ENCODE data around the gene GAS7. TPM values are rescaled to one million over a fixed set of nuclear protein-coding genes. Genes with fewer than 3 reads are reported as not detected.

The GAS7 gene
- total and polyA plus RNA-seq, 12 donors: 19.8 to 111 (median 61.8) TPM

GRCh38 chr17:10127819-10128425 is 70.5 kb downstream of the GAS7 start:
- Histone ChIP-seq H3K4me3 (no peak overlapping the region), H3K27me3 (no peaks in the 10 kb centered on the region), H3K4me1 (peaks cover 8 to 62% (median 37%) of the 10 kb centered on the region in 9 donors), H3K9me3 (no peaks in the 10 kb centered on the region), H3K36me3 (no peaks in the 10 kb centered on the region), H3K27ac (peak overlapping the region; percentile 48 to 86 (median 76))
- intact Hi-C loops (cut with DNase I): loop anchor here in 3 of 10 donors (5.0 to 10.0 kb wide), 3 partner anchors 67 to 164 kb away; partner anchors contain the start of gene GAS7 (in 2 of the 3)
- peak; percentile 82 to 84 for DNase-seq
- 15 to 32% methylated on average over 19 of the region's 19 CpGs for WGBS, 2 donors
- TF ChIP-seq, protein P1, sequence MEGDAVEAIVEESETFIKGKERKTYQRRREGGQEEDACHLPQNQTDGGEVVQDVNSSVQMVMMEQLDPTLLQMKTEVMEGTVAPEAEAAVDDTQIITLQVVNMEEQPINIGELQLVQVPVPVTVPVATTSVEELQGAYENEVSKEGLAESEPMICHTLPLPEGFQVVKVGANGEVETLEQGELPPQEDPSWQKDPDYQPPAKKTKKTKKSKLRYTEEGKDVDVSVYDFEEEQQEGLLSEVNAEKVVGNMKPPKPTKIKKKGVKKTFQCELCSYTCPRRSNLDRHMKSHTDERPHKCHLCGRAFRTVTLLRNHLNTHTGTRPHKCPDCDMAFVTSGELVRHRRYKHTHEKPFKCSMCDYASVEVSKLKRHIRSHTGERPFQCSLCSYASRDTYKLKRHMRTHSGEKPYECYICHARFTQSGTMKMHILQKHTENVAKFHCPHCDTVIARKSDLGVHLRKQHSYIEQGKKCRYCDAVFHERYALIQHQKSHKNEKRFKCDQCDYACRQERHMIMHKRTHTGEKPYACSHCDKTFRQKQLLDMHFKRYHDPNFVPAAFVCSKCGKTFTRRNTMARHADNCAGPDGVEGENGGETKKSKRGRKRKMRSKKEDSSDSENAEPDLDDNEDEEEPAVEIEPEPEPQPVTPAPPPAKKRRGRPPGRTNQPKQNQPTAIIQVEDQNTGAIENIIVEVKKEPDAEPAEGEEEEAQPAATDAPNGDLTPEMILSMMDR (IDR thresholded peaks at IDR 0.05): peak in 1 of 9 donors; percentile 11
- ATAC-seq: peak; percentile 77 to 91 (median 84)

DNA sequence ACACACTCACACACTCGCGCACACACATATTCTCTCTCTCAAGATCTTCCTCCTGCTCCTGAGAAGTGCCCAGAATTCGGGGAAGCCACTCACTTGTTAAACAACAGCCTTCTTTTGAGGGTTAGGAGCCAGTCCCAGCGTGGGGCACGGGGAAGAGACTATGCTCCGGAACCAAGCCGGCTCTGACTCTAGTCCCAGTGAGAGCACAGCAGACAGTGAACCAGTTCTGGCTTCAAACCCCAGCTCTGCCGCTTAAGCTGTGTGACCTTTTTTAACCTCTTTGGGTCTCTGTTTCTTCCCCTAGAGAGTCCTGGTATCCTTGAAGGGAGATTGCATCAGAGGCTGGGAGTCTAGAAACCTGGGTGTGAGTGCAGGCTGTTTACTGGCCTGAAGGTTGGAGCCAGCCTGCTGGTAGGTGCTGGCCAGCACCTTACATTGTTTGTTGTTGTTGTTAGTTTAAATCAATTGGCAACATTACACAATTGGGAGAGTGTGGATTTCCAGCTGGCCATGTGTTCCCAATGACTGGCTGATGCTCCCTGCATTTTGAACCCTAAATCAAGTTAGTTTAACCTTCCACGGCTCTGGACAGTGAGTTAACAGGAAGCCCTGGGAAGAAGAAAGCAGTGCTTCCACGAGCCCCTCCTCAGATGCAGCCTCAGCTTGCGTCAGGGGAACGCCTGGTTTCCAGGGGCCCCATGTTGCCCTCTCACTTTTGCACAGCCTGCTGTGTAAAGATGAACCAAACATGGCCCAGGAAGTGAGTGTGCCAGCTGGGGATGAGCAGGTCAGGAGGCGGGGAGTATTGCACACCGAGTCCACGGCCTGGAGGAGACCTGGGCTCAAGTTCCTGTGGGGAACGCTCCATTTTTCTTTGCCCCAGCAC is 71.5 kb downstream of the GAS7 start:
- DNase-seq: no peak
- ATAC-seq: peak in 6 of 8 donors; percentile 3 to 19 (median 6)
- Histone ChIP-seq H3K4me3 (no peak overlapping the region), H3K36me3 (no peaks in the 10 kb centered on the region), H3K27me3 (no peaks in the 10 kb centered on the region), H3K27ac (peak overlapping the region; percentile 48 to 86 (median 76)), H3K9me3 (no peaks in the 10 kb centered on the region), H3K4me1 (peaks cover 8 to 73% (median 47%) of the 10 kb centered on the region in 9 donors)
- TF ChIP-seq, protein P1 (IDR thresholded peaks at IDR 0.05): no peak
- 56 to 62% methylated on average over 16 of the region's 16 CpGs for WGBS, 2 donors
- intact Hi-C loops (cut with DNase I): loop anchor here in 3 of 10 donors (5.0 to 10.0 kb wide), 3 partner anchors 68 to 165 kb away; partner anchors contain the start of gene GAS7 (in 2 of the 3)

DNA sequence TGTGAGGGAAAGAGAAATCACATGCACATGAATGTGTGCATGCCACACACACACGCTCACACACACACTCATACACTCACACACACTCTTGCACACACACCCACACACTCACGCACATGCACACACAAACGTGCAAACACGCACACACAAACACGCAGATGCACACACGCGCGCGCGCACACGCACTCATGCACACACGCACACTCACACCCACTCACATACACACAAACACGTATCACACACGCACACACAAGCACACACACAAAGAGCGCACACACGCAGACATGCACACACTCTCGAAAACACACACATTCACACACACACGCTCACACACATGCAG is 72.2 kb downstream of the GAS7 start:
- H3K36me3 ChIP-seq: no peaks in the 10 kb centered on the region
- WGBS, 2 donors: 75 to 82% methylated on average over 18 of the region's 18 CpGs
- no peaks in the 10 kb centered on the region for H3K27me3 ChIP-seq
- H3K9me3 ChIP-seq: no peaks in the 10 kb centered on the region
- H3K4me1 ChIP-seq: peaks cover 8 to 79% (median 52%) of the 10 kb centered on the region in 9 donors
- DNase-seq: no peak
- peak overlapping the region in 9 of 10 donors; percentile 48 to 86 (median 76) for H3K27ac ChIP-seq
- no peak for ATAC-seq
- H3K4me3 ChIP-seq: no peak overlapping the region
- intact Hi-C loops (cut with DNase I): loop anchor here in 3 of 10 donors (5.0 to 10.0 kb wide), 3 partner anchors 69 to 166 kb away; partner anchors contain the start of gene GAS7 (in 2 of the 3)
- TF ChIP-seq, protein P1 (IDR thresholded peaks at IDR 0.05): no peak

All from heart right ventricle (tissue), 16 donors.